NCI-H748 treated with DMSO at 0.1 percent for 48 hours (cell line): ENCODE results near the gene LPCAT2.

ENCODE experiments used
- DNase-seq: peaks from one replicate; lab custom pipeline; 2025; lab: John Stamatoyannopoulos, UW

Gene LPCAT2

GRCh38 chr16:55503726-55504550 lies 4.9 kb upstream of the LPCAT2 start:
- DNase-seq = no peak

GRCh38 chr16:55505333-55506015 lies 3.4 kb upstream of the LPCAT2 start:
- DNase-seq = no peak

GRCh38 chr16:55506083-55506482 lies 2.8 kb upstream of the LPCAT2 start:
- DNase-seq = peak; percentile 1

- DNase-seq = no peak
These were observed 2.2 kb upstream of the LPCAT2 start for GRCh38 chr16:55506708-55507107.

- DNase-seq = no peak
These were observed 476 bp upstream of the LPCAT2 start for GRCh38 chr16:55508271-55508921.

GRCh38 chr16:55510185-55510805 lies 1.4 kb downstream of the LPCAT2 start:
- DNase-seq = no peak

- no peak for DNase-seq
These were observed 4.1 kb downstream of the LPCAT2 start for GRCh38 chr16:55512941-55513340.

- DNase-seq = no peak
These were observed 4.7 kb downstream of the LPCAT2 start for GRCh38 chr16:55513616-55514015.

GRCh38 chr16:55515111-55515510 lies 6.2 kb downstream of the LPCAT2 start:
- no peak for DNase-seq

- DNase-seq = no peak
These were observed 12.9 kb downstream of the LPCAT2 start for GRCh38 chr16:55521792-55522191.

- DNase-seq = no peak
These were observed 17.6 kb downstream of the LPCAT2 start for GRCh38 chr16:55526441-55526840.

- no peak for DNase-seq
These were observed 19.0 kb downstream of the LPCAT2 start for GRCh38 chr16:55527885-55528284.

- DNase-seq = no peak
These were observed 20.1 kb downstream of the LPCAT2 start for GRCh38 chr16:55529018-55529417.

- DNase-seq = no peak
These were observed 21.5 kb downstream of the LPCAT2 start for GRCh38 chr16:55530316-55530856.

- DNase-seq = no peak
These were observed 23.4 kb downstream of the LPCAT2 start for GRCh38 chr16:55532227-55532626.

GRCh38 chr16:55534756-55535155 lies 25.9 kb downstream of the LPCAT2 start:
- no peak for DNase-seq

- DNase-seq = no peak
These were observed 30.2 kb downstream of the LPCAT2 start for GRCh38 chr16:55539049-55539448.

- no peak for DNase-seq
These were observed 30.6 kb downstream of the LPCAT2 start for GRCh38 chr16:55539488-55539887.

GRCh38 chr16:55540221-55540620 lies 31.3 kb downstream of the LPCAT2 start:
- DNase-seq = no peak

GRCh38 chr16:55542459-55543082 lies 33.7 kb downstream of the LPCAT2 start:
- DNase-seq = no peak

GRCh38 chr16:55543472-55543871 lies 34.6 kb downstream of the LPCAT2 start:
- DNase-seq = no peak

GRCh38 chr16:55552621-55553020 lies 43.7 kb downstream of the LPCAT2 start:
- no peak for DNase-seq
